Measurements from ENCODE around the gene LIN7C. TPM values are rescaled to one million over a fixed set of nuclear protein-coding genes. Genes with fewer than 3 reads are reported as not detected.

The LIN7C gene
- polyA plus RNA-seq, 1 donor from 2014 or later, result 131 TPM

DNA sequence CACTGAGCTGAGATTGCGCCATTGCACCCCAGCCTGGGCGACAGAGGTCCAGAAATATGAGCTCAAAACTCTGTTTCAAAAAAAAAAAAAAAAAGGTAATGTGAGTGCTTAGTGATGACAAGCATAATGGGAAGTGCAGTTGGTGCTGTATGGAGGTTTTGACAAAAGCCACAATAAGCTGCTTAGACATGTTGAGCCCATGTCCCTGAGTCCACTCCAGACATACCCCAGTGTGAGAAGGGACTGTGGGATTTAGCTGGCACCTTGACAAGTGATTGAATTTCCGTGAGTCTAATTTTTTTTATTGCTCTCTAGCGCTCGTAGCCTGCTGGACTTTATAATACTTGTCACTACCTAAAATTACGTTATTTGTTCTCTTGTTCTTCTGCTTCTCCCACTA is 18.9 kb downstream of the LIN7C start:
- H3K4me3 ChIP-seq (ENCODE audit: low read length), result no peak overlapping the region
- H3F3A ChIP-seq (ENCODE audit: insufficient read depth, low read length, poor library complexity, severe bottlenecking), result no peaks in the 10 kb centered on the region
- no peak overlapping the region for H3K27ac ChIP-seq (ENCODE audit: low read length)
- H3K9ac ChIP-seq (ENCODE audit: low read length), result no peak overlapping the region
- H2AFZ ChIP-seq (ENCODE audit: low read depth, low read length), result no peak overlapping the region
- no peaks in the 10 kb centered on the region for H3K9me2 ChIP-seq (ENCODE audit: insufficient read depth, low read length)
- no peaks in the 10 kb centered on the region for H3K27me3 ChIP-seq (ENCODE audit: insufficient read depth, low read depth, low read length)
- no peaks in the 10 kb centered on the region for H3K9me3 ChIP-seq (ENCODE audit: low read length)
- no peak overlapping the region for H3K4me2 ChIP-seq (ENCODE audit: low read length)
- H3K79me2 ChIP-seq (replicated peaks; ENCODE audit: insufficient read depth, low read length), result no peaks in the 10 kb centered on the region
- H3K36me3 ChIP-seq (ENCODE audit: insufficient read depth, low read length), result peaks cover 4% of the 10 kb centered on the region
- TF ChIP-seq RAD21 (conservative IDR thresholded peaks at IDR 0.05) (no peak), EZH2 (IDR thresholded peaks at IDR 0.05; ENCODE audit: borderline replicate concordance, insufficient read depth, low read length, poor library complexity, severe bottlenecking) (no peak), SMC3 (conservative IDR thresholded peaks at IDR 0.05; ENCODE audit: poor library complexity) (no peak), MXI1 (conservative IDR thresholded peaks at IDR 0.05; ENCODE audit: poor library complexity, severe bottlenecking) (no peak)
- TF ChIP-seq, protein P1, sequence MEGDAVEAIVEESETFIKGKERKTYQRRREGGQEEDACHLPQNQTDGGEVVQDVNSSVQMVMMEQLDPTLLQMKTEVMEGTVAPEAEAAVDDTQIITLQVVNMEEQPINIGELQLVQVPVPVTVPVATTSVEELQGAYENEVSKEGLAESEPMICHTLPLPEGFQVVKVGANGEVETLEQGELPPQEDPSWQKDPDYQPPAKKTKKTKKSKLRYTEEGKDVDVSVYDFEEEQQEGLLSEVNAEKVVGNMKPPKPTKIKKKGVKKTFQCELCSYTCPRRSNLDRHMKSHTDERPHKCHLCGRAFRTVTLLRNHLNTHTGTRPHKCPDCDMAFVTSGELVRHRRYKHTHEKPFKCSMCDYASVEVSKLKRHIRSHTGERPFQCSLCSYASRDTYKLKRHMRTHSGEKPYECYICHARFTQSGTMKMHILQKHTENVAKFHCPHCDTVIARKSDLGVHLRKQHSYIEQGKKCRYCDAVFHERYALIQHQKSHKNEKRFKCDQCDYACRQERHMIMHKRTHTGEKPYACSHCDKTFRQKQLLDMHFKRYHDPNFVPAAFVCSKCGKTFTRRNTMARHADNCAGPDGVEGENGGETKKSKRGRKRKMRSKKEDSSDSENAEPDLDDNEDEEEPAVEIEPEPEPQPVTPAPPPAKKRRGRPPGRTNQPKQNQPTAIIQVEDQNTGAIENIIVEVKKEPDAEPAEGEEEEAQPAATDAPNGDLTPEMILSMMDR (IDR thresholded peaks at IDR 0.05; ENCODE audit: poor library complexity, severe bottlenecking), result no peak
- H4K20me1 ChIP-seq (ENCODE audit: insufficient read depth), result no peaks in the 10 kb centered on the region

DNA sequence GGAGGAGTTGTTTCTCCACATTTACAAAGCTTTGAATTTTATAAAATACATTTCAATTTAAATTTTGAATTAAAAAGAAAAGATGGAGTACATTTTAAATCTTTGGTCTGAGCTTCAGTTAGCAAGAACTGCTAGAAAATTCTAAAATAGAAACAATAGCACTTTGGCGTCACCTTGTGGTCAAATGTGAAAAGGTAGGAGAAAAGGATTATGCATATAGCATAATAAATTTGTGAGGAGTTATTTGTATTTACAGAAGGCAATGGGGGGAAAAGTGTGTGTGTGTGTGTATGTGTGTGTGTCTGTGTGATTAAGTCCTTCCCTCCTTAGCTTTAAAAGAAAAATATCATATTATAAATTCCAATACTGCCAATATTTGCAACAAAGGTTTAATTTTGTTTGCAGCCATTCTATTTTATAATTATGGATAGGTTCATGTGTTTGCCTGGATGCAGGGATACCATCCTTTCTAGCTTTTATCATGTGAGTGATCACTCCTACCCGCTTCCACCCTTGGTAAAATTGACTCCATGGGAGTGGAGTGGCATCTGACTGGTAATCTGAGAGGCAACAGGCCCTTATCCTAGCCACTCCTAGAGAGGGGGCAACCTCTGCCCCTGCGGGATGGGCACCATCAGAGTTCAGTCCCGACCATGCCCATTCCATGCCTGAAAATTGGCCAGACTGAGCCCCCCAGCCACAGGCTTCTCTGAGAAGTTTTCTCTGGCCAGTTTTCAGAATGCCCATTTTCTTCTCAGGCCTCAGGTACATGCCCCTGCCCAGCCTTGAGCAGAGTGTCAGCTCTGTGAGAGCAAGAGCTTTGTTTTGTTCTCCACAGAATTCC is 20.4 kb downstream of the LIN7C start:
- Histone ChIP-seq H3K9me2 (ENCODE audit: insufficient read depth, low read length) (no peaks in the 10 kb centered on the region), H3K4me3 (ENCODE audit: low read length) (no peak overlapping the region), H3K36me3 (ENCODE audit: insufficient read depth, low read length) (peaks cover 4% of the 10 kb centered on the region), H3K9me3 (ENCODE audit: low read length) (no peaks in the 10 kb centered on the region), H4K20me1 (ENCODE audit: insufficient read depth) (no peaks in the 10 kb centered on the region), H3F3A (ENCODE audit: insufficient read depth, low read length, poor library complexity, severe bottlenecking) (no peaks in the 10 kb centered on the region), H3K79me2 (replicated peaks; ENCODE audit: insufficient read depth, low read length) (no peaks in the 10 kb centered on the region), H2AFZ (ENCODE audit: low read depth, low read length) (no peak overlapping the region), H3K9ac (ENCODE audit: low read length) (no peak overlapping the region), H3K27ac (ENCODE audit: low read length) (no peak overlapping the region), H3K27me3 (ENCODE audit: insufficient read depth, low read depth, low read length) (no peaks in the 10 kb centered on the region), H3K4me2 (ENCODE audit: low read length) (no peak overlapping the region)
- TF ChIP-seq, protein P1 (IDR thresholded peaks at IDR 0.05; ENCODE audit: poor library complexity, severe bottlenecking), result peak; percentile 92
- TF ChIP-seq RAD21 (conservative IDR thresholded peaks at IDR 0.05), result peak; percentile 95
- no peak for TF ChIP-seq TAF1 (IDR thresholded peaks at IDR 0.05; ENCODE audit: low read depth)
- peak; percentile 96 for TF ChIP-seq SMC3 (conservative IDR thresholded peaks at IDR 0.05; ENCODE audit: poor library complexity)

GRCh38 chr11:27482793-27483192 is 23.8 kb downstream of the LIN7C start:
- no peaks in the 10 kb centered on the region for H3K27me3 ChIP-seq (ENCODE audit: insufficient read depth, low read depth, low read length)
- H3K27ac ChIP-seq (ENCODE audit: low read length), result no peak overlapping the region
- H3K9ac ChIP-seq (ENCODE audit: low read length), result no peak overlapping the region
- H3F3A ChIP-seq (ENCODE audit: insufficient read depth, low read length, poor library complexity, severe bottlenecking), result no peaks in the 10 kb centered on the region
- no peaks in the 10 kb centered on the region for H3K79me2 ChIP-seq (replicated peaks; ENCODE audit: insufficient read depth, low read length)
- H3K9me3 ChIP-seq (ENCODE audit: low read length), result no peaks in the 10 kb centered on the region
- TF ChIP-seq POLR2AphosphoS5 (IDR thresholded peaks at IDR 0.05), result no peak
- H2AFZ ChIP-seq (ENCODE audit: low read depth, low read length), result no peak overlapping the region
- H3K36me3 ChIP-seq (ENCODE audit: insufficient read depth, low read length), result no peaks in the 10 kb centered on the region
- H3K4me3 ChIP-seq (ENCODE audit: low read length), result no peak overlapping the region
- H3K9me2 ChIP-seq (ENCODE audit: insufficient read depth, low read length), result no peaks in the 10 kb centered on the region
- H3K4me2 ChIP-seq (ENCODE audit: low read length), result no peak overlapping the region
- no peaks in the 10 kb centered on the region for H4K20me1 ChIP-seq (ENCODE audit: insufficient read depth)
